ENCODE data around the gene GALNT6. TPM values are rescaled to one million over a fixed set of nuclear protein-coding genes. Genes with fewer than 3 reads are reported as not detected.

GALNT6 gene
- total and polyA plus RNA-seq, 2 of the 13 experiments (the other 11 are each of a cell fraction or from before 2014, with no cell fraction given) = 1.0 to 1.1 TPM

DNA sequence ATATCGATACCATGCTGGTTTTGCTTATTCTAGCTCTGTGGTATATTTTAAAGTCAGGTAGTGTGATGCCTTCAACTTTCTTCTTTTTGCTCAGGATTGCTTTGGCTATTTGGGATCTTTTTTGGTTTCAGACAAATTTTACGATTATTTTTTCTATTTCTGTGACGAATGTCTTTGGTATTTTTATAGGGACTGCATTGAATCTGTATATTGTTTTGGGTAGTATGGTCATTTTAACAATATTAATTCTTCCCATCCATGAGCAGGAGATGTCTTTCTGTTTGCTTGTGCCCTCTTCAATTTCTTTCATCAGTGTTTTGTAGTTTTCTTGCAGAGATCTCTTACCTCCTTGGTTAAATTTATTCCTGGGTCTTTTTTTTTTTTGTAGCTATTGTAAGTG is 22.6 kb upstream of the GALNT6 start:
- WGBS (ENCODE audit: low lambda C conversion rate) = 6% methylated on average over 3 of the region's 3 CpGs
- intact Hi-C loops (cut with micrococcal nuclease; ENCODE audit: unreplicated experiment) (no loop called here), in situ Hi-C loops (cut with HindIII; ENCODE audit: extremely low pct_ligation_motif_present, low pct_unique_long_range_greater_than_20kb) (no loop called here)
- Histone ChIP-seq H3K27me3 (ENCODE audit: control insufficient read depth in 1 of 2, insufficient read depth in 2 of 2, low read length in 2 of 2) (no peaks in the 10 kb centered on the region), H3K79me2 (ENCODE audit: insufficient read depth, low read length) (no peaks in the 10 kb centered on the region), H3K9ac (ENCODE audit: insufficient read depth, low read depth, low read length) (no peak overlapping the region), H2AFZ (ENCODE audit: low read length) (no peak overlapping the region), H4K20me1 (ENCODE audit: insufficient read depth, low read length) (no peaks in the 10 kb centered on the region), H3K4me1 (ENCODE audit: insufficient read depth, low read length) (no peaks in the 10 kb centered on the region), H3K4me3 (replicated peaks in 1 of 3; ENCODE audit: insufficient read depth in 1 of 3, low read depth in 2 of 3, low read length in 3 of 3) (no peak overlapping the region), H3K36me3 (replicated peaks in 1 of 2; ENCODE audit: control insufficient read depth in 1 of 2, insufficient read depth in 2 of 2, low read length in 2 of 2) (no peaks in the 10 kb centered on the region), H3K27ac (ENCODE audit: extremely low read length, insufficient read depth, low read length) (no peak overlapping the region), H3K9me3 (ENCODE audit: low read length) (no peaks in the 10 kb centered on the region), H3K4me2 (ENCODE audit: low read depth, low read length) (no peak overlapping the region)
- TF ChIP-seq ZNF263 (CRISPR knock-in tag; IDR thresholded peaks at IDR 0.05) (no peak), TARDBP (CRISPR knock-in tag; IDR thresholded peaks at IDR 0.05) (no peak), ZNF564 (CRISPR knock-in tag; IDR thresholded peaks at IDR 0.05) (no peak), ZNF432 (CRISPR knock-in tag; IDR thresholded peaks at IDR 0.05; ENCODE audit: borderline replicate concordance) (no peak), ZNF557 (CRISPR knock-in tag; IDR thresholded peaks at IDR 0.05) (no peak), ZNF597 (CRISPR knock-in tag; IDR thresholded peaks at IDR 0.05) (no peak), CBX1 (IDR thresholded peaks at IDR 0.05; ENCODE audit: low read depth) (no peak), RFX3 (CRISPR knock-in tag; IDR thresholded peaks at IDR 0.05) (no peak), FOXC1 (CRISPR knock-in tag; IDR thresholded peaks at IDR 0.05; ENCODE audit: borderline replicate concordance) (no peak), ZBTB14 (CRISPR knock-in tag; IDR thresholded peaks at IDR 0.05) (no peak), ARID3A (IDR thresholded peaks at IDR 0.05; ENCODE audit: low read depth, low read length) (no peak), SKI (IDR thresholded peaks at IDR 0.05; ENCODE audit: partially characterized antibody) (no peak), NCOA5 (CRISPR knock-in tag; IDR thresholded peaks at IDR 0.05) (no peak), MED1 (CRISPR knock-in tag; IDR thresholded peaks at IDR 0.05) (no peak), DMAP1 (CRISPR knock-in tag; IDR thresholded peaks at IDR 0.05) (no peak), HMGA1 (CRISPR knock-in tag; conservative IDR thresholded peaks at IDR 0.05) (no peak), ZNF672 (CRISPR knock-in tag; IDR thresholded peaks at IDR 0.05) (no peak), SP5 (CRISPR knock-in tag; IDR thresholded peaks at IDR 0.05; ENCODE audit: borderline replicate concordance, low read depth) (no peak)
- TF ChIP-seq, protein P1, sequence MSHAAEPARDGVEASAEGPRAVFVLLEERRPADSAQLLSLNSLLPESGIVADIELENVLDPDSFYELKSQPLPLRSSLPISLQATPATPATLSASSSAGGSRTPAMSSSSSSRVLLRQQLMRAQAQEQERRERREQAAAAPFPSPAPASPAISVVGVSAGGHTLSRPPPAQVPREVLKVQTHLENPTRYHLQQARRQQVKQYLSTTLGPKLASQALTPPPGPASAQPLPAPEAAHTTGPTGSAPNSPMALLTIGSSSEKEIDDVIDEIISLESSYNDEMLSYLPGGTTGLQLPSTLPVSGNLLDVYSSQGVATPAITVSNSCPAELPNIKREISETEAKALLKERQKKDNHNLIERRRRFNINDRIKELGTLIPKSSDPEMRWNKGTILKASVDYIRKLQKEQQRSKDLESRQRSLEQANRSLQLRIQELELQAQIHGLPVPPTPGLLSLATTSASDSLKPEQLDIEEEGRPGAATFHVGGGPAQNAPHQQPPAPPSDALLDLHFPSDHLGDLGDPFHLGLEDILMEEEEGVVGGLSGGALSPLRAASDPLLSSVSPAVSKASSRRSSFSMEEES (CRISPR knock-in tag; IDR thresholded peaks at IDR 0.05) = no peak
- TF ChIP-seq, protein P2, sequence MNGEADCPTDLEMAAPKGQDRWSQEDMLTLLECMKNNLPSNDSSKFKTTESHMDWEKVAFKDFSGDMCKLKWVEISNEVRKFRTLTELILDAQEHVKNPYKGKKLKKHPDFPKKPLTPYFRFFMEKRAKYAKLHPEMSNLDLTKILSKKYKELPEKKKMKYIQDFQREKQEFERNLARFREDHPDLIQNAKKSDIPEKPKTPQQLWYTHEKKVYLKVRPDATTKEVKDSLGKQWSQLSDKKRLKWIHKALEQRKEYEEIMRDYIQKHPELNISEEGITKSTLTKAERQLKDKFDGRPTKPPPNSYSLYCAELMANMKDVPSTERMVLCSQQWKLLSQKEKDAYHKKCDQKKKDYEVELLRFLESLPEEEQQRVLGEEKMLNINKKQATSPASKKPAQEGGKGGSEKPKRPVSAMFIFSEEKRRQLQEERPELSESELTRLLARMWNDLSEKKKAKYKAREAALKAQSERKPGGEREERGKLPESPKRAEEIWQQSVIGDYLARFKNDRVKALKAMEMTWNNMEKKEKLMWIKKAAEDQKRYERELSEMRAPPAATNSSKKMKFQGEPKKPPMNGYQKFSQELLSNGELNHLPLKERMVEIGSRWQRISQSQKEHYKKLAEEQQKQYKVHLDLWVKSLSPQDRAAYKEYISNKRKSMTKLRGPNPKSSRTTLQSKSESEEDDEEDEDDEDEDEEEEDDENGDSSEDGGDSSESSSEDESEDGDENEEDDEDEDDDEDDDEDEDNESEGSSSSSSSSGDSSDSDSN (CRISPR knock-in tag; IDR thresholded peaks at IDR 0.05) = no peak
- DNase-seq (ENCODE audit: low spot score) = no peak
- no peak for ATAC-seq
- no TSS peak for BruUV-seq (replicated peaks)
- POLR2A ChIA-PET = no interaction called here
- FAIRE-seq = no peak
- CTCF ChIA-PET (ENCODE audit: low intra/inter-chr PET ratio, low total read pairs) = no interaction called here

Measured in HepG2 (cell line).